GM12801 (cell line): Measurements from ENCODE around the gene TMEM164.

ENCODE experiments used
- CTCF ChIP-seq: IDR thresholded peaks from one replicate; pipeline ENCODE4 v1.5.1; 2011; ENCODE audit warnings: control low read depth; ENCODE audit not compliant: insufficient read length; ENCODE audit errors: extremely low read depth

Gene TMEM164

GRCh38 chrX:110020536-110020935 is 17.6 kb downstream of the TMEM164 start:
- TF ChIP-seq CTCF: no peak

- TF ChIP-seq CTCF: no peak
These were observed 18.5 kb downstream of the TMEM164 start for GRCh38 chrX:110021258-110022022.

GRCh38 chrX:110022599-110023448 is 19.9 kb downstream of the TMEM164 start:
- TF ChIP-seq CTCF: no peak

GRCh38 chrX:110025395-110025794 is 22.5 kb downstream of the TMEM164 start:
- no peak for TF ChIP-seq CTCF

- TF ChIP-seq CTCF: no peak
These were observed 23.4 kb downstream of the TMEM164 start for GRCh38 chrX:110026099-110026844.

- TF ChIP-seq CTCF: no peak
These were observed 29.7 kb downstream of the TMEM164 start for GRCh38 chrX:110032534-110033147.

- no peak for TF ChIP-seq CTCF
These were observed 31.1 kb downstream of the TMEM164 start for GRCh38 chrX:110034036-110034435.
